NB4 (cell line): ENCODE data around the gene DNAJC30.

Experiments
- CTCF ChIP-seq: IDR thresholded peaks from one replicate; pipeline ENCODE4 v1.5.1; 2012; ENCODE audit warnings: low read depth, low read length
- POLR2A ChIP-seq: IDR thresholded peaks from 2 replicates; pipeline ENCODE4 v1.6.1; 2011; ENCODE audit warnings: mild to moderate bottlenecking; ENCODE audit not compliant: insufficient read length; ENCODE audit errors: extremely low read depth

DNA sequence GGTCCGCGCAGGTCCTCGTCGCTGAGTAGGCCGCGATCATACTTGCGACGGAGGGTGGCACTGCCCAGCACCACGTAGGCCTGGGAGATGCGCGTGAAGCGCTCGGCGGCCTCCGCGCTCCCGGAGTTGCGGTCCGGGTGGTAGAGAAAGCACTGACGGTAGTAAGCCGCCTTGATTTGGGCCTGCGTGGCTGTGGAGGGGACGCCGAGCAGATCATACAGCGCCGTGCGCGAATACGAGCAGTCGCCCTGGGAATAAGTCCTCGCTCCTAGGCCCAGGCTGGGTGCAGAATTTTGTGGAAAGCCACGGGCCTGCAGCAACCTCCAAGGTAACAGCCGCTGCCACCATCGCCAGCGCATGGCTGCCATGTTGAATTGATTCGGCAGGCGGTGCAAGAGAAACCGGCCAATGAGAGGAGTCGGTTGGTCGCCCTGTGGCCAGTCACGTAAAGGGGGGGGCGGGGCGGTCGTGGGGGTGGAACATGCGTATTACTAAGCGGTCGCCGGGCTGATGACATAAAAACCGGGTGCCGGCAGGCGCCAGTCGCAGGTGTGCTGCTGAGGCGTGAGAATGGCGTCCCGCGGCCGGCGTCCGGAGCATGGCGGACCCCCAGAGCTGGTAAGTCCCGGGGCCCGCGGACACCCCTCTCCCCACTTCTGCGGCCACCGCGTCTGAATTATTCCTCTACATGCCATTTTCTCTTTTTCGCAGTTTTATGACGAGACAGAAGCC is at the start of gene DNAJC30, which contains the start of gene BUD23:
- TF ChIP-seq CTCF (no peak), POLR2A (peak; percentile 89)
